ENCODE measurements around the gene CCN5.

GRCh38 chr20:44707018-44707579 is 8.1 kb upstream of the CCN5 start:
- TF ChIP-seq, protein P1, sequence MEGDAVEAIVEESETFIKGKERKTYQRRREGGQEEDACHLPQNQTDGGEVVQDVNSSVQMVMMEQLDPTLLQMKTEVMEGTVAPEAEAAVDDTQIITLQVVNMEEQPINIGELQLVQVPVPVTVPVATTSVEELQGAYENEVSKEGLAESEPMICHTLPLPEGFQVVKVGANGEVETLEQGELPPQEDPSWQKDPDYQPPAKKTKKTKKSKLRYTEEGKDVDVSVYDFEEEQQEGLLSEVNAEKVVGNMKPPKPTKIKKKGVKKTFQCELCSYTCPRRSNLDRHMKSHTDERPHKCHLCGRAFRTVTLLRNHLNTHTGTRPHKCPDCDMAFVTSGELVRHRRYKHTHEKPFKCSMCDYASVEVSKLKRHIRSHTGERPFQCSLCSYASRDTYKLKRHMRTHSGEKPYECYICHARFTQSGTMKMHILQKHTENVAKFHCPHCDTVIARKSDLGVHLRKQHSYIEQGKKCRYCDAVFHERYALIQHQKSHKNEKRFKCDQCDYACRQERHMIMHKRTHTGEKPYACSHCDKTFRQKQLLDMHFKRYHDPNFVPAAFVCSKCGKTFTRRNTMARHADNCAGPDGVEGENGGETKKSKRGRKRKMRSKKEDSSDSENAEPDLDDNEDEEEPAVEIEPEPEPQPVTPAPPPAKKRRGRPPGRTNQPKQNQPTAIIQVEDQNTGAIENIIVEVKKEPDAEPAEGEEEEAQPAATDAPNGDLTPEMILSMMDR (conservative IDR thresholded peaks at IDR 0.05; ENCODE audit: low read length), result no peak
- no peak for TF ChIP-seq EZH2phosphoT487 (IDR thresholded peaks at IDR 0.05; ENCODE audit: borderline replicate concordance)
